GM12878 (cell line): ENCODE data around the gene MTRR. TPM values are rescaled to one million over a fixed set of nuclear protein-coding genes. Genes with fewer than 3 reads are reported as not detected.

Source experiments
- ATAC-seq: fragments of 200-7000 bp; cut with Tn5 transposase; 3 replicates; pipeline ENCODE4 v1.9.1; 2020; ENCODE audit warnings: mild to moderate bottlenecking, moderate library complexity
- BruUV-seq: library from RNA; stranded (reverse); fragments of 400-500 nt; replicated peaks from 2 replicates; lab custom pipeline; 2021; lab: Mats Ljungman, UMichigan
- CTCF ChIA-PET: fragments of 300-600 bp; sonication (Branson Sonifier 250); formaldehyde crosslinking; extraction: SDS; loops from one replicate; lab custom pipeline; 2021; ENCODE audit warnings: inconsistent platforms; lab: Yijun Ruan, JAX
- POLR2A ChIA-PET: fragments of 350-600 bp; formaldehyde crosslinking; extraction: SDS; loops from one replicate; lab custom pipeline; 2021; ENCODE audit warnings: inconsistent platforms; lab: Charles Lee
- RAD21 ChIA-PET: fragments of 300-600 bp; sonication (Branson Sonifier 250); formaldehyde crosslinking; loops from one replicate; lab custom pipeline; 2023; ENCODE audit warnings: antibody characterized with exemption; ENCODE audit not compliant: unreplicated experiment; lab: Charles Lee
- SMC1A ChIA-PET: fragments of 300-600 bp; sonication (Branson Sonifier 250); formaldehyde crosslinking; loops from one replicate; lab custom pipeline; 2023; ENCODE audit not compliant: unreplicated experiment, uncharacterized antibody; lab: Charles Lee
- DNase-seq: peaks from one replicate; pipeline ENCODE4 v3.0.0-alpha.2; 2011; ENCODE audit warnings: low read depth, low spot score
- FAIRE-seq: peaks from 3 replicates; lab custom pipeline; 2011; peaks lifted over from hg19 to GRCh38; lab: Jason Lieb, UNC
- H2AFZ ChIP-seq: 2 replicates; pipeline ENCODE4 v1.6.0; 2011; ENCODE audit warnings: low read depth, low read length, control low read depth; ENCODE audit not compliant: control insufficient read depth
- H3K27ac ChIP-seq: 2 replicates; pipeline ENCODE4 v1.5.1; 2011; ENCODE audit warnings: control low read depth; ENCODE audit not compliant: control insufficient read depth, insufficient read depth
- H3K27me3 ChIP-seq, 2 experiments: replicated peaks in 1 of 2; 2 replicates each; pipeline versions ENCODE4 v1.6.0 to v1.6.1; 2011; ENCODE audit warnings: low read length in 1 of 2; ENCODE audit not compliant: control insufficient read depth in 2 of 2, insufficient read depth in 2 of 2
- H3K36me3 ChIP-seq, 2 experiments: 2 replicates each; pipeline ENCODE4 v1.5.1; 2011; ENCODE audit warnings: low read length in 1 of 2; ENCODE audit not compliant: control insufficient read depth in 2 of 2, insufficient read depth in 2 of 2
- H3K4me1 ChIP-seq: 2 replicates; pipeline ENCODE4 v1.6.1; 2011; ENCODE audit warnings: mild to moderate bottlenecking, low read length, moderate library complexity, mixed read lengths; ENCODE audit not compliant: control insufficient read depth, insufficient read depth
- H3K4me2 ChIP-seq: 2 replicates; pipeline ENCODE4 v1.6.0; 2011; ENCODE audit warnings: control low read depth; ENCODE audit not compliant: control insufficient read depth, insufficient read depth
- H3K4me3 ChIP-seq: fragments of 200-600 bp; sonication (generic); 2 replicates; pipeline ENCODE4 v1.5.1; 2016
- H3K79me2 ChIP-seq: 2 replicates; pipeline ENCODE4 v1.6.0; 2011; ENCODE audit warnings: low read length; ENCODE audit not compliant: control insufficient read depth, insufficient read depth
- H3K9ac ChIP-seq: 2 replicates; pipeline ENCODE4 v1.8.0; 2011; ENCODE audit warnings: low read length, control low read depth, mixed read lengths; ENCODE audit not compliant: control insufficient read depth, insufficient read depth
- H3K9me3 ChIP-seq: replicated peaks from 3 replicates; pipeline ENCODE4 v1.5.1; 2011; ENCODE audit warnings: mild to moderate bottlenecking, low read length; ENCODE audit not compliant: control insufficient read depth, insufficient read depth
- H4K20me1 ChIP-seq: 2 replicates; pipeline ENCODE4 v1.6.0; 2011; ENCODE audit not compliant: control insufficient read depth, insufficient read depth
- ATF7 ChIP-seq: fragments of 450-650 bp; IDR thresholded peaks from 2 replicates; pipeline ENCODE4 v1.6.1; 2016; ENCODE audit warnings: low read depth, mild to moderate bottlenecking
- BCL11A ChIP-seq: IDR thresholded peaks from 2 replicates; pipeline ENCODE4 v1.6.1; 2011; ENCODE audit warnings: low read depth, low read length
- EP300 ChIP-seq, 2 experiments: fragments of 150-350 bp in 1 of 2; IDR thresholded peaks; 2 replicates each; pipeline ENCODE4 v1.6.1; 2011 to 2012; ENCODE audit warnings: low read depth in 2 of 2, low read length in 2 of 2, borderline replicate concordance in 1 of 2, improper control_type of control experiment in 1 of 2, inconsistent platforms in 1 of 2; ENCODE audit not compliant: control insufficient read depth in 1 of 2
- JUNB ChIP-seq: IDR thresholded peaks from 2 replicates; pipeline ENCODE4 v1.6.1; 2016; ENCODE audit warnings: antibody characterized with exemption, mild to moderate bottlenecking
- RAD21 ChIP-seq: IDR thresholded peaks from 2 replicates; pipeline ENCODE4 v1.6.1; 2011; ENCODE audit warnings: mild to moderate bottlenecking, low read depth, low read length, moderate library complexity; ENCODE audit not compliant: insufficient read depth
- RELA ChIP-seq: fragments of 450-650 bp; IDR thresholded peaks from 2 replicates; pipeline ENCODE4 v1.8.0; 2014; ENCODE audit warnings: borderline replicate concordance; ENCODE audit not compliant: partially characterized antibody
- SMARCA5 ChIP-seq: fragments of 450-650 bp; IDR thresholded peaks from 2 replicates; pipeline ENCODE4 v1.6.1; 2017; ENCODE audit warnings: mild to moderate bottlenecking
- TCF7 ChIP-seq: IDR thresholded peaks from 2 replicates; pipeline ENCODE4 v1.6.1; 2014; ENCODE audit warnings: antibody characterized with exemption, borderline replicate concordance
- YY1 ChIP-seq: IDR thresholded peaks from 2 replicates; pipeline ENCODE4 v1.6.1; 2011; ENCODE audit warnings: low read depth, mild to moderate bottlenecking, low read length
- WGBS: methylation state at CpG from one replicate; pipeline ENCODE4 v1.1.6; 2016; ENCODE audit warnings: low lambda C conversion rate; ENCODE audit not compliant: insufficient replicate concordance, insufficient coverage; ENCODE audit errors: missing lambda C conversion rate; 5-methylcytosine and 5-hydroxymethylcytosine counted together
- in situ Hi-C: fragments of 300-500 bp; cut with MboI; formaldehyde crosslinking; loops from 9 replicates; pipeline ENCODE4 v1.14.3; 2018; ENCODE audit warnings: mixed read lengths
- intact Hi-C: fragments of 100-400 bp; cut with micrococcal nuclease; formaldehyde crosslinking; loops from one replicate; pipeline ENCODE4 v1.14.2; 2022; ENCODE audit not compliant: unreplicated experiment
- polyA plus RNA-seq, 11 experiments: library from polyadenylated mRNA; depleted of rRNA in 4 of 11; unstranded in 6 of 11; stranded (reverse) in 5 of 11; fragments of >200 nt; fragmentation: Nextera tagmentation in 4 of 11; fragmentation: Illumina TruSeq in 1 of 11; extraction: Ambion mirVana in 4 of 11; extraction: Trizol in 1 of 11; gene quantifications; 1 replicate in 1 of 11; 2 replicates in 10 of 11; pipeline versions ENCODE4 v1.2.1 to v1.2.3, GENCODE V29; 2011 to 2016; ENCODE audit warnings: inconsistent platforms in 2 of 11, missing spikeins in 2 of 11, low read depth in 1 of 11
- total RNA-seq, 4 experiments: library from RNA; depleted of rRNA in 3 of 4; stranded (reverse); fragments of >200 nt in 3 of 4; fragmentation: Illumina TruSeq in 1 of 4; extraction: Trizol in 1 of 4; gene quantifications; 2 replicates each; pipeline versions ENCODE4 v1.2.1 to v1.2.3, GENCODE V29; 2013 to 2021
- TF ChIP-seq, protein P1 (sequence below): fragments of 450-650 bp; IDR thresholded peaks from 2 replicates; pipeline ENCODE4 v1.6.1; 2016; ENCODE audit warnings: mild to moderate bottlenecking
- TF ChIP-seq, protein P2 (sequence below), 3 experiments: IDR thresholded peaks in 2 of 3; conservative IDR thresholded peaks in 1 of 3; 2 replicates each; pipeline ENCODE4 v1.5.1; 2011; ENCODE audit warnings: low read depth in 3 of 3, low read length in 3 of 3, mild to moderate bottlenecking in 3 of 3, control low read depth in 2 of 3, moderate library complexity in 2 of 3, inconsistent platforms in 1 of 3, mixed read lengths in 1 of 3; ENCODE audit not compliant: control insufficient read depth in 2 of 3, insufficient read depth in 1 of 3; ENCODE audit errors: extremely low read depth in 1 of 3
- TF ChIP-seq, protein P3 (sequence below): fragments of 450-650 bp; formaldehyde crosslinking; IDR thresholded peaks from 2 replicates; pipeline ENCODE4 v1.4.0; 2022; ENCODE audit warnings: mild to moderate bottlenecking, moderate library complexity

The MTRR gene
- total and polyA plus RNA-seq, 10 of the 15 experiments (the other 5 are each of a cell fraction or from before 2014, with no cell fraction given) = 13.8 to 76.9 (median 38.0) TPM

DNA sequence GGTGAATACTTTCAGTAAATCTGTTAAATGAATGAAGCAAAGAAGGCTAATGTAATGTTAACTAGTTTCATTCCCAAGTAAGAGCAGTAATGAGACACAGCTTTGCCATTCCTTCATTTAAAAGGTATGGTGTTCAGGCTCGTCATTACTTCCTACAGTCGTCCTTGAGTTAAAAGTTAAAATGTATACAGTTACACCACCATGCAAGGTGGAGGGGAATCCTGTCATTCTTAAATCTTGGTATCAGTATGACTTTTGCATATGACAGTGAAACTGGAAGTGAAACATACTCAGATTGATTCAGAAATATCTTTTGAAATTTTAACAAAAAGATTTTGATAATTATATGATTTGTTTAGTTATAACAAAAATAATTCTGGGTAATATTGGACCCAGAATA is 25.9 kb downstream of the MTRR start (continued):
- TF ChIP-seq, protein P1, sequence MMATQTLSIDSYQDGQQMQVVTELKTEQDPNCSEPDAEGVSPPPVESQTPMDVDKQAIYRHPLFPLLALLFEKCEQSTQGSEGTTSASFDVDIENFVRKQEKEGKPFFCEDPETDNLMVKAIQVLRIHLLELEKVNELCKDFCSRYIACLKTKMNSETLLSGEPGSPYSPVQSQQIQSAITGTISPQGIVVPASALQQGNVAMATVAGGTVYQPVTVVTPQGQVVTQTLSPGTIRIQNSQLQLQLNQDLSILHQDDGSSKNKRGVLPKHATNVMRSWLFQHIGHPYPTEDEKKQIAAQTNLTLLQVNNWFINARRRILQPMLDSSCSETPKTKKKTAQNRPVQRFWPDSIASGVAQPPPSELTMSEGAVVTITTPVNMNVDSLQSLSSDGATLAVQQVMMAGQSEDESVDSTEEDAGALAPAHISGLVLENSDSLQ = peak; percentile 49
- TF ChIP-seq TCF7 (no peak), ATF7 (0 out of 2 replicates have a peak, but pooled peaks have one; percentile 36), SMARCA5 (0 out of 2 replicates have a peak, but pooled peaks have one; percentile 10), JUNB (peak; percentile 82), RELA (no peak), EP300 (IDR thresholded peaks at IDR 0.05; ENCODE audit: borderline replicate concordance in 1 of 2, control insufficient read depth in 1 of 2, low read depth in 2 of 2, low read length in 2 of 2) (peak in 1 of 2 experiments; percentile 26; a peak in 1 of 4 replicates)
- TF ChIP-seq, protein P2, sequence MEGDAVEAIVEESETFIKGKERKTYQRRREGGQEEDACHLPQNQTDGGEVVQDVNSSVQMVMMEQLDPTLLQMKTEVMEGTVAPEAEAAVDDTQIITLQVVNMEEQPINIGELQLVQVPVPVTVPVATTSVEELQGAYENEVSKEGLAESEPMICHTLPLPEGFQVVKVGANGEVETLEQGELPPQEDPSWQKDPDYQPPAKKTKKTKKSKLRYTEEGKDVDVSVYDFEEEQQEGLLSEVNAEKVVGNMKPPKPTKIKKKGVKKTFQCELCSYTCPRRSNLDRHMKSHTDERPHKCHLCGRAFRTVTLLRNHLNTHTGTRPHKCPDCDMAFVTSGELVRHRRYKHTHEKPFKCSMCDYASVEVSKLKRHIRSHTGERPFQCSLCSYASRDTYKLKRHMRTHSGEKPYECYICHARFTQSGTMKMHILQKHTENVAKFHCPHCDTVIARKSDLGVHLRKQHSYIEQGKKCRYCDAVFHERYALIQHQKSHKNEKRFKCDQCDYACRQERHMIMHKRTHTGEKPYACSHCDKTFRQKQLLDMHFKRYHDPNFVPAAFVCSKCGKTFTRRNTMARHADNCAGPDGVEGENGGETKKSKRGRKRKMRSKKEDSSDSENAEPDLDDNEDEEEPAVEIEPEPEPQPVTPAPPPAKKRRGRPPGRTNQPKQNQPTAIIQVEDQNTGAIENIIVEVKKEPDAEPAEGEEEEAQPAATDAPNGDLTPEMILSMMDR (IDR thresholded peaks at IDR 0.05 in 2 of 3, conservative IDR thresholded peaks at IDR 0.05 in 1 of 3; ENCODE audit: control insufficient read depth in 2 of 3, extremely low read depth in 1 of 3, insufficient read depth in 1 of 3, low read depth in 3 of 3, low read length in 3 of 3) = no peak

DNA sequence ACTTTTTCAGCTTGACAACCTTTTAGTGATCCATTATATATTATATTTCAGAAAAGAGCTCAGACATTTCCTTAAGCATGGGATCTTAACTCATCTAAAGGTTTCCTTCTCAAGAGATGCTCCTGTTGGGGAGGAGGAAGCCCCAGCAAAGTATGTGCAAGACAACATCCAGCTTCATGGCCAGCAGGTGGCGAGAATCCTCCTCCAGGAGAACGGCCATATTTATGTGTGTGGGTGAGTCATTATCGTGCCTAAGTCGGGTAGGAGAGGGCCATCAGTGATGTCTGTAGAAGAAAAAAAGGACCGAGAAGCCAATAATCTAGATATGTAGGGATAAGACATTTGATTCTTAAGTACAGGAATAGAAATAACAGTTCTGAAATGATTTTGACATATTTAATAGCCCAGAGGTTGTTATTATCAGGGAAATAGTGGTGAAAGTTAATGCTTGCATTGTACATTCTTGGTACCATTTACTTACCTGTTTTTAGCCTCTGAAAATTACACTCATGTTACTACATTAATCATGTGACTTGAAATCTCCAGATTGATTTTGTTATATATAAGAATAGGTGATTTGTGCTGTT is 28.2 kb downstream of the MTRR start:
- FAIRE-seq = no peak
- WGBS = 53% methylated on average over 5 of the region's 5 CpGs
- intact Hi-C loops = no loop called here
- no peak for TF ChIP-seq JUNB
- TF ChIP-seq BCL11A = no peak
- TF ChIP-seq, protein P3, sequence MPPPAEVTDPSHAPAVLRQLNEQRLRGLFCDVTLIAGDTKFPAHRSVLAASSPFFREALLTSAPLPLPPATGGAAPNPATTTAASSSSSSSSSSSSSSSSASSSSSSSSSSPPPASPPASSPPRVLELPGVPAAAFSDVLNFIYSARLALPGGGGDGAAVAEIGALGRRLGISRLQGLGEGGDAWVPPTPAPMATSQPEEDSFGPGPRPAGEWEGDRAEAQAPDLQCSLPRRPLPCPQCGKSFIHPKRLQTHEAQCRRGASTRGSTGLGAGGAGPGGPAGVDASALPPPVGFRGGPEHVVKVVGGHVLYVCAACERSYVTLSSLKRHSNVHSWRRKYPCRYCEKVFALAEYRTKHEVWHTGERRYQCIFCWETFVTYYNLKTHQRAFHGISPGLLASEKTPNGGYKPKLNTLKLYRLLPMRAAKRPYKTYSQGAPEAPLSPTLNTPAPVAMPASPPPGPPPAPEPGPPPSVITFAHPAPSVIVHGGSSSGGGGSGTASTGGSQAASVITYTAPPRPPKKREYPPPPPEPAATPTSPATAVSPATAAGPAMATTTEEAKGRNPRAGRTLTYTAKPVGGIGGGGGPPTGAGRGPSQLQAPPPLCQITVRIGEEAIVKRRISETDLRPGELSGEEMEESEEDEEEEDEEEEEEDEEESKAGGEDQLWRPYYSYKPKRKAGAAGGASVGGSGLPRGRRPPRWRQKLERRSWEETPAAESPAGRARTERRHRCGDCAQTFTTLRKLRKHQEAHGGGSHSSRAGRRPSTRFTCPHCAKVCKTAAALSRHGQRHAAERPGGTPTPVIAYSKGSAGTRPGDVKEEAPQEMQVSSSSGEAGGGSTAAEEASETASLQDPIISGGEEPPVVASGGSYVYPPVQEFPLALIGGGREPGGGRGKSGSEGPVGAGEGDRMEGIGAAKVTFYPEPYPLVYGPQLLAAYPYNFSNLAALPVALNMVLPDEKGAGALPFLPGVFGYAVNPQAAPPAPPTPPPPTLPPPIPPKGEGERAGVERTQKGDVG = no peak
- TF ChIP-seq, protein P2 (IDR thresholded peaks at IDR 0.05 in 2 of 3, conservative IDR thresholded peaks at IDR 0.05 in 1 of 3; ENCODE audit: control insufficient read depth in 2 of 3, extremely low read depth in 1 of 3, insufficient read depth in 1 of 3, low read depth in 3 of 3, low read length in 3 of 3) = peak; percentile 37 to 58 (median 41); a peak in 5 of 6 replicates
- TF ChIP-seq YY1 = peak; percentile 92
- 0 out of 2 replicates have a peak, but pooled peaks have one; percentile 14 for TF ChIP-seq RAD21
- in situ Hi-C loops = no loop called here
- H3K27me3 ChIP-seq = no peaks in the 10 kb centered on the region
- ChIA-PET RAD21 (no interaction called here), POLR2A (no interaction called here), CTCF (interaction anchor here (1.0 to 2.0 kb wide), 6 partner anchors 9 to 37 kb away, joined by 3 to 14 read pairs (median 3); no protein-coding TSS in a partner anchor), SMC1A (interaction anchor here (0.7 to 1.3 kb wide), 2 partner anchors 11 to 28 kb away, joined by 3 to 5 read pairs; partner anchors contain the start of genes FASTKD3 and MTRR)
- H3K9ac ChIP-seq = no peak overlapping the region
- no peaks in the 10 kb centered on the region for H4K20me1 ChIP-seq
- no peak overlapping the region for H3K27ac ChIP-seq
- no peak for DNase-seq
- no TSS peak for BruUV-seq
- H3K4me3 ChIP-seq = no peak overlapping the region
- no peak overlapping the region for H3K4me2 ChIP-seq
- no peak overlapping the region for H2AFZ ChIP-seq
- peaks cover 10 to 41% of the 10 kb centered on the region in 2 experiments for H3K36me3 ChIP-seq
- peaks cover 9% of the 10 kb centered on the region for H3K4me1 ChIP-seq
- ATAC-seq = peak; percentile 92
- no peaks in the 10 kb centered on the region for H3K79me2 ChIP-seq
- H3K9me3 ChIP-seq = no peaks in the 10 kb centered on the region
